ENCODE results near the gene NFATC2.

Gene NFATC2

DNA sequence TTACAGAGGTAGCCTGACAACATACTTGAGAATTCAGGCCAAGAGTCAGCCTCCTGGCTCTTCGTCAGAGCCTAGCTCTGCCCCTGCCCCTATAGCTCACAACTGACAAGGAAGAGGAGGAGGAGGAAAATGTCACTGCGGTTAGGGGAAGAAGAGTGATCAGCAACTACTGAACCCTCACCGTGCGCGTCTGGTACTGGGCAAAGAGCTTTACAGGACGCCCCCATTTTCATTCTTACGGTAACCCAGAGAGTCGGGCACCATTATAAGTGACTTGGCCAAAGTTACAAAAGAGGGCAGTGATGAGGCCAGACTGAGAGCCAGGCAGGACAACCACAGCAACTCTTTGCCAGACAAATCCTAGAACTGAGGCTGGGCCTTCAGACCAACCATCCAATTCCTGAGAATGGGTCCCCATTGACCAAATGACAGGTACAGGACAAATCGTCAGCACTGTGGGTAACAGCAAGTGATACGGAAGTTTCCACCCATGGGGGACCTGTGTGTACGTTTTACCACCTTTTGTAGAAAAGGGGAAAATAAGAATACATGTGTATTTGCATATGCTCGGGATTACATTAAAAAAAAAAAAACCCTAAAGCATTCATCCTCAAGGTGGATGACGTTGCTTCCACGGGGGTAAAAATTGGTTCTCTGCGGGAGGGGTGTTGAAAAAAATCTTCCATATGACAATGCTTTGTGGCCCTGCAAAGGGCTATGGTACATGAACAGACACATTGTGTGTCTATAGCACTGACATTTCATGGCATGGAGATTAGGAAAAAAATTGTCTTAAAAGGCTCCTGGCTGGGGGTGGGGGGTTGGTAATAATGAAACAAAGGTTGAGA, 118.0 kb downstream of the NFATC2 start:
- TF ChIP-seq, protein P1, sequence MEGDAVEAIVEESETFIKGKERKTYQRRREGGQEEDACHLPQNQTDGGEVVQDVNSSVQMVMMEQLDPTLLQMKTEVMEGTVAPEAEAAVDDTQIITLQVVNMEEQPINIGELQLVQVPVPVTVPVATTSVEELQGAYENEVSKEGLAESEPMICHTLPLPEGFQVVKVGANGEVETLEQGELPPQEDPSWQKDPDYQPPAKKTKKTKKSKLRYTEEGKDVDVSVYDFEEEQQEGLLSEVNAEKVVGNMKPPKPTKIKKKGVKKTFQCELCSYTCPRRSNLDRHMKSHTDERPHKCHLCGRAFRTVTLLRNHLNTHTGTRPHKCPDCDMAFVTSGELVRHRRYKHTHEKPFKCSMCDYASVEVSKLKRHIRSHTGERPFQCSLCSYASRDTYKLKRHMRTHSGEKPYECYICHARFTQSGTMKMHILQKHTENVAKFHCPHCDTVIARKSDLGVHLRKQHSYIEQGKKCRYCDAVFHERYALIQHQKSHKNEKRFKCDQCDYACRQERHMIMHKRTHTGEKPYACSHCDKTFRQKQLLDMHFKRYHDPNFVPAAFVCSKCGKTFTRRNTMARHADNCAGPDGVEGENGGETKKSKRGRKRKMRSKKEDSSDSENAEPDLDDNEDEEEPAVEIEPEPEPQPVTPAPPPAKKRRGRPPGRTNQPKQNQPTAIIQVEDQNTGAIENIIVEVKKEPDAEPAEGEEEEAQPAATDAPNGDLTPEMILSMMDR (IDR thresholded peaks at IDR 0.05; ENCODE audit: insufficient read depth, low read length, poor library complexity, severe bottlenecking): no peak
- TF ChIP-seq EZH2phosphoT487 (conservative IDR thresholded peaks at IDR 0.05; ENCODE audit: low read length): no peak
- Histone ChIP-seq H3K27ac (ENCODE audit: low read depth, low read length) (no peak overlapping the region), H3K4me2 (ENCODE audit: low read depth, low read length, poor library complexity, severe bottlenecking) (peak overlapping the region; percentile 12), H3F3A (ENCODE audit: insufficient read depth) (no peaks in the 10 kb centered on the region), H3K4me3 (ENCODE audit: insufficient read depth, low read length, poor library complexity, severe bottlenecking) (no peak overlapping the region), H4K20me1 (ENCODE audit: low read depth, low read length) (no peaks in the 10 kb centered on the region), H2AFZ (ENCODE audit: low read depth, low read length, severe bottlenecking) (no peak overlapping the region), H3K27me3 (ENCODE audit: low read length) (no peaks in the 10 kb centered on the region), H3K36me3 (ENCODE audit: low read length) (no peaks in the 10 kb centered on the region), H3K9ac (ENCODE audit: low read length) (no peak overlapping the region), H3K79me2 (ENCODE audit: insufficient read depth, low read length) (no peaks in the 10 kb centered on the region), H3K9me3 (ENCODE audit: insufficient read depth, low read length) (no peaks in the 10 kb centered on the region), H3K9me2 (replicated peaks; ENCODE audit: insufficient read depth, low read length) (no peaks in the 10 kb centered on the region)

DNA sequence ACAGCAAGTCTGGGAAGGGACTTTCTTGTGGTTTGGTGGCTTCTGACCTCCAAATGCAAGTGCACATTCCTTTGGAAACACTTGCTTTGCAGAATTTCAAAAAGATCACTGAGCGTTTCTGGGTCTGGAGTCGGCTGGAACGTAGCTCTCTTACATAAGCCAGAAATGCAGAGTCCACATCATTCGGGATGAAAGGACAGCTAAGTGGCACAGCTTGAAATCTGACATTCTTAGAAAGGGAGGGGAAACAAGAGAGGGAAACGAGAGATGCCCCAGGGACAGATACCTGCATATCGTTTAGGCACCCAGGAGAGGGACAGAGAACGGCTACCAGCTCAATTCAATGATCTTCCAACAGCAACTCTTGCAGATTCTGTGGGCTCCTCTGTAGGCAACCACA, 118.7 kb downstream of the NFATC2 start:
- H3K4me3 ChIP-seq (ENCODE audit: insufficient read depth, low read length, poor library complexity, severe bottlenecking): no peak overlapping the region
- no peak overlapping the region for H3K4me2 ChIP-seq (ENCODE audit: low read depth, low read length, poor library complexity, severe bottlenecking)
- H3F3A ChIP-seq (ENCODE audit: insufficient read depth): no peaks in the 10 kb centered on the region
- H3K9me2 ChIP-seq (replicated peaks; ENCODE audit: insufficient read depth, low read length): no peaks in the 10 kb centered on the region
- no peak overlapping the region for H3K9ac ChIP-seq (ENCODE audit: low read length)
- no peaks in the 10 kb centered on the region for H3K9me3 ChIP-seq (ENCODE audit: insufficient read depth, low read length)
- no peaks in the 10 kb centered on the region for H3K79me2 ChIP-seq (ENCODE audit: insufficient read depth, low read length)
- H3K27me3 ChIP-seq (ENCODE audit: low read length): no peaks in the 10 kb centered on the region
- H4K20me1 ChIP-seq (ENCODE audit: low read depth, low read length): no peaks in the 10 kb centered on the region
- no peak for TF ChIP-seq EZH2phosphoT487 (conservative IDR thresholded peaks at IDR 0.05; ENCODE audit: low read length)
- TF ChIP-seq, protein P1 (IDR thresholded peaks at IDR 0.05; ENCODE audit: insufficient read depth, low read length, poor library complexity, severe bottlenecking): no peak
- H2AFZ ChIP-seq (ENCODE audit: low read depth, low read length, severe bottlenecking): no peak overlapping the region
- H3K36me3 ChIP-seq (ENCODE audit: low read length): no peaks in the 10 kb centered on the region
- H3K27ac ChIP-seq (ENCODE audit: low read depth, low read length): no peak overlapping the region

DNA sequence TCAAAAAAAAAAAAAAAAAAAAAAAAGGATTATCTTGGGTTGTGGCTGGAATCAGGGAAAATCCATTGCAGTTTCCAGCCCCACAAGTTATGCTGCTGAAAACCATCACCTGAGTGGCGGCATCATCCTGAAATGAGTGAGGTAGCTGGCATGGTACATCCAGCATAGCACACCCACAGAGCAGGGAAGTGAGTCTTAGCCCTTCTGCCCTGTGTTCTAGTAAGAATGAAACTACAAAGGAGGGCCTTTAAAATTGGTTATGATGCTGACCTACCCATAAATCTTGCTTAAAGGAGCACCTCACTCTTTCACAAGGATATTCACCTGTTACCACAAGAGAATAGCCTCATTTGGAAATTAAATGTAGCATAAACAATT, 119.2 kb downstream of the NFATC2 start:
- no peak for TF ChIP-seq EZH2phosphoT487 (conservative IDR thresholded peaks at IDR 0.05; ENCODE audit: low read length)
- Histone ChIP-seq H3K27me3 (ENCODE audit: low read length) (no peaks in the 10 kb centered on the region), H3K9me3 (ENCODE audit: insufficient read depth, low read length) (no peaks in the 10 kb centered on the region), H3K79me2 (ENCODE audit: insufficient read depth, low read length) (no peaks in the 10 kb centered on the region), H3K9me2 (replicated peaks; ENCODE audit: insufficient read depth, low read length) (no peaks in the 10 kb centered on the region), H4K20me1 (ENCODE audit: low read depth, low read length) (no peaks in the 10 kb centered on the region), H3K36me3 (ENCODE audit: low read length) (no peaks in the 10 kb centered on the region), H3K4me2 (ENCODE audit: low read depth, low read length, poor library complexity, severe bottlenecking) (no peak overlapping the region), H3K27ac (ENCODE audit: low read depth, low read length) (no peak overlapping the region), H3F3A (ENCODE audit: insufficient read depth) (no peaks in the 10 kb centered on the region), H2AFZ (ENCODE audit: low read depth, low read length, severe bottlenecking) (no peak overlapping the region), H3K9ac (ENCODE audit: low read length) (no peak overlapping the region), H3K4me3 (ENCODE audit: insufficient read depth, low read length, poor library complexity, severe bottlenecking) (no peak overlapping the region)

Measured in SU-DHL-6 (cell line).